ENCODE results near the gene BLID. TPM values are rescaled to one million over a fixed set of nuclear protein-coding genes. Genes with fewer than 3 reads are reported as not detected.

The BLID gene
- total and polyA plus RNA-seq, 2 experiments from 2014 or later: not detected

- H3K4me3 ChIP-seq: no peak overlapping the region
- no peaks in the 10 kb centered on the region for H3K79me2 ChIP-seq (replicated peaks; ENCODE audit: insufficient read depth)
- no peak overlapping the region for H3K27ac ChIP-seq (ENCODE audit: low read depth)
- H3K27me3 ChIP-seq (ENCODE audit: insufficient read depth): no peaks in the 10 kb centered on the region
- peak overlapping the region; percentile 15; the same call in 1 of the 2 replicates for H2AFZ ChIP-seq
- H3K4me1 ChIP-seq (ENCODE audit: insufficient read depth): peaks cover 5% of the 10 kb centered on the region; the same call in 1 of the 2 replicates
- H3K9me2 ChIP-seq (ENCODE audit: insufficient read depth): no peaks in the 10 kb centered on the region
- no peaks in the 10 kb centered on the region for H3F3A ChIP-seq (replicated peaks; ENCODE audit: low read depth)
- TF ChIP-seq JUNB (IDR thresholded peaks at IDR 0.05; ENCODE audit: unreplicated experiment): no peak
- TF ChIP-seq REST (IDR thresholded peaks at IDR 0.05; ENCODE audit: unreplicated experiment): no peak
- no peaks in the 10 kb centered on the region; the same call in 1 of the 2 replicates for H3K36me3 ChIP-seq (ENCODE audit: insufficient read depth)
- no peak overlapping the region for H3K4me2 ChIP-seq
- H3K4me1 Mint-ChIP-seq: peaks cover 6% of the 10 kb centered on the region; the same call in 2 of the 3 replicates
- no peaks in the 10 kb centered on the region for H3K27me3 Mint-ChIP-seq (ENCODE audit: insufficient read depth, low read depth, poor library complexity)
- no peaks in the 10 kb centered on the region for H4K20me1 ChIP-seq (replicated peaks; ENCODE audit: insufficient read depth)
- H3K9me3 Mint-ChIP-seq: peaks cover 4% of the 10 kb centered on the region; the same call in 2 of the 3 replicates
- H3K36me3 Mint-ChIP-seq (ENCODE audit: low read depth): peaks cover 2% of the 10 kb centered on the region; the same call in 1 of the 3 replicates
- ATAC-seq: no peak
- no peak overlapping the region for H3K27ac Mint-ChIP-seq
- H3K4me3 Mint-ChIP-seq: no peak overlapping the region
- DNase-seq (ENCODE audit: low spot score): no peak
Observed at GRCh38 chr11:122068141-122068540, 47.9 kb downstream of the BLID start.

MicroRNA genes within 50 kb of the gene (microRNA counts, 767-probe panel; counts per million panel counts)
- microRNA hsa-let-7a-5p: 11,016 counts per million, percentile 76 among the panel's probes with 10 or more counts
- not detected for microRNA hsa-miR-100-5p
- 7,868 counts per million, percentile 48 among the panel's probes with 10 or more counts for microRNA hsa-miR-125b-5p

Small RNAs within 50 kb of the gene (microRNA-seq; reads per million reads assigned to microRNA genes)
- gene MIR100: 97.2 reads per million, percentile 64 among the genes with 10 or more reads in this experiment
- 9.7 reads per million, percentile 33 among the genes with 10 or more reads in this experiment for gene MIR125B1
- 1.3 reads per million for gene MIRLET7A2

Small RNAs within 50 kb of the gene (small RNA-seq; reads per million reads assigned to genes)
- gene MIR100 (ENCODE audit: low replicate concordance): 3.0 reads per million, percentile 88 among the genes with 10 or more reads in this experiment
- gene MIR125B1 (ENCODE audit: low replicate concordance): 1.2 reads per million, percentile 68 among the genes with 10 or more reads in this experiment
- not detected for gene MIRLET7A2 (ENCODE audit: low replicate concordance)

Measured in GM23338 (cell line).